ENCODE measurements around the gene CHRNA1. TPM values are rescaled to one million over a fixed set of nuclear protein-coding genes. Genes with fewer than 3 reads are reported as not detected.

Gene CHRNA1
- total and polyA plus RNA-seq, 4 experiments from 2014 or later: 0.26 to 1.8 TPM; not detected in 2

DNA sequence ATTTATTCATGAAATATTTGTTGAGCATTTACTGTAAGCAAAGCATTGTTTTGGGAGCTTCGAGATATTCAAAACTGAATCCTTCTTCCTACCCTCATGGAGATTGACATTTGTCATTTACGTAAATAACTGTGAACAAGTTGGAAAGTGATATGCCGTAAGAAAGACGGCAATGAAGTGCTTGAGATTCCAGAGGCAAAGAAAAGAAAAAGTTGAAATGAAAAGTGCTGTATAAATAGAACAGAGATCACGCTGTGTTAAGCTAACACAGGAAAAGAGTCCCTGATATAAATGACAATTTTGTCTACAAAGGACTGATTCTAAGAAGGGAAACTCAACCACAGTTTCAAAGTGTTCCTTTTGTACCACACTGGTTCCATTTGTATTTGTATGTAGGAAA is 1.8 kb downstream of the CHRNA1 start:
- H3K4me3 Mint-ChIP-seq: no peak overlapping the region
- Histone ChIP-seq H3K4me1 (ENCODE audit: insufficient read depth, low read length) (no peaks in the 10 kb centered on the region), H3K27ac (ENCODE audit: low read depth, low read length) (no peak overlapping the region), H3K9me3 (ENCODE audit: control insufficient read depth in 1 of 2, low read length in 2 of 2) (no peaks in the 10 kb centered on the region), H3K36me3 (ENCODE audit: insufficient read depth, low read length) (no peaks in the 10 kb centered on the region), H3K4me3 (ENCODE audit: low read length in 2 of 2) (no peak overlapping the region), H3K27me3 (ENCODE audit: insufficient read depth, low read length) (no peaks in the 10 kb centered on the region)
- intact Hi-C loops (cut with micrococcal nuclease): no loop called here
- DNase-seq: no peak
- H3K4me1 Mint-ChIP-seq: peaks cover 0 to 3% (median 0%) of the 10 kb centered on the region in 4 donors
- peaks cover 0 to 3% of the 10 kb centered on the region in 2 donors for H3K27me3 Mint-ChIP-seq
- no peaks in the 10 kb centered on the region for H3K36me3 Mint-ChIP-seq
- ChIA-PET CTCF (ENCODE audit: partially characterized antibody) (interaction anchor here (1.1 to 4.1 kb wide), 8 partner anchors 9 to 243 kb away, joined by 3 to 23 read pairs (median 5); partner anchors contain the start of gene CHN1), POLR2A (ENCODE audit: partially characterized antibody) (interaction anchor here (0.8 kb wide), 1 partner anchor 11 kb away, joined by 3 read pairs; no protein-coding TSS in a partner anchor)
- H3K9me3 Mint-ChIP-seq: no peaks in the 10 kb centered on the region
- H3K27ac Mint-ChIP-seq: peak overlapping the region in 1 of 7 donors; percentile 24

DNA sequence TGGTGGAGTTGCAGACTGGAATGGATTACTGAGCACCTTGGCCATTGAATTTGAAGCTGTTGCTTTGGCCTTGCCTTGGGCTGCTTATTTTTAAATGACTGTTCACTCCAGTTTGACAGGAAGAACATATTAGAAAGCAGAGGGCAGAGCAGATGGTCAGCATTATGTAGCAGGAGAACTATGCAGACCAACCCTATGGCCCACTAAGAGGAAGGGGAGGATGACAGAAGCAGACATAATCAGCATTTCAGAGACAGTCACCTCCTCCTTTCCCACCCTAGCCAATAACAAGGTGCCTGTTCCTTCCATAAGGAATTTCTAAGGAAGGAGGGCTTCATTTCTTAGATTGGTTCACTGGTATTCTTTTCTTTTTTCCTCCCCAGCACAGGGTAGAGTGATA is 2.4 kb downstream of the CHRNA1 start:
- H3K4me1 ChIP-seq (ENCODE audit: insufficient read depth, low read length): no peaks in the 10 kb centered on the region
- H3K9me3 ChIP-seq (ENCODE audit: control insufficient read depth in 1 of 2, low read length in 2 of 2): no peaks in the 10 kb centered on the region
- CTCF ChIA-PET (ENCODE audit: partially characterized antibody): interaction anchor here (0.6 to 1.5 kb wide), 4 partner anchors 13 to 244 kb away, joined by 3 to 5 read pairs (median 3); partner anchors contain the start of gene CHN1
- Mint-ChIP-seq H3K27ac (peak overlapping the region in 1 of 7 donors; percentile 81), H3K27me3 (peaks cover 0 to 3% of the 10 kb centered on the region in 2 donors), H3K9me3 (no peaks in the 10 kb centered on the region), H3K4me1 (peaks cover 0 to 3% (median 0%) of the 10 kb centered on the region in 4 donors), H3K36me3 (no peaks in the 10 kb centered on the region), H3K4me3 (no peak overlapping the region)
- POLR2A ChIA-PET (ENCODE audit: partially characterized antibody): no interaction called here
- intact Hi-C loops (cut with micrococcal nuclease): no loop called here
- H3K4me3 ChIP-seq (ENCODE audit: low read length in 2 of 2): no peak overlapping the region
- H3K36me3 ChIP-seq (ENCODE audit: insufficient read depth, low read length): no peaks in the 10 kb centered on the region
- no peak for DNase-seq
- no peaks in the 10 kb centered on the region for H3K27me3 ChIP-seq (ENCODE audit: insufficient read depth, low read length)
- H3K27ac ChIP-seq (ENCODE audit: low read depth, low read length): no peak overlapping the region

DNA sequence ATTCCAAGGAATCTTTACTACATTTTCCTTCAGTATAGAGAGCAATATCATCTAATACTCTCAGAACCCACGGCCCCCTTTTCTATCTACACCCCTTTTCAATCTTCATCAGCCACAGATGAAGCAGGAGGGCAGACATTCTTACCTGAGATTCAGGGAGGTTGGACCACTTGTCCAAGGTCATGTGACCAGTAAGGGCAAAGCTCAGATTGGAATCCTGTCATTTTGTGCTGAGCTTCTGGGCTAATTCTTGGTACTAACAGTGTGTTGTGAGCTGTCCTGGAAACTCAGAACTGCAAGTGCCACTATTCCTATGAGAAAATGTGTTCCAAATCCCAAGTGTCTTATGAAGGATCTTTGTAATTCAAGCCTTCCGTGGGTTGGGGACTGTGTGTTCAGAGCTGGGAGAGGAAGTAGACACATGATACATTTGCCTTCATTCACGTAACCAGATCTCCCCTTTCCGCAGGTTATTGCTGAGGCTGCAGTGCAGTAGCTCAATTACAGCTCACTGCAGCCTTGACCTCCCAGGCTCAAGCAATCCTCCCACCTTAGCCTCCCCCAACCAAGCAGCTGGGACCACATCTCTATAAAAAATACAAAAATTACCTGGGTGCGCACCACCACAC is 3.3 kb downstream of the CHRNA1 start:
- no peak overlapping the region for H3K4me3 Mint-ChIP-seq
- intact Hi-C loops (cut with micrococcal nuclease): no loop called here
- no peaks in the 10 kb centered on the region for H3K36me3 Mint-ChIP-seq
- no peak overlapping the region for H3K4me3 ChIP-seq (ENCODE audit: low read length in 2 of 2)
- H3K4me1 ChIP-seq (ENCODE audit: insufficient read depth, low read length): no peaks in the 10 kb centered on the region
- peaks cover 0 to 3% (median 0%) of the 10 kb centered on the region in 4 donors for H3K4me1 Mint-ChIP-seq
- H3K9me3 Mint-ChIP-seq: no peaks in the 10 kb centered on the region
- no peak overlapping the region for H3K27ac Mint-ChIP-seq
- no peak overlapping the region for H3K27ac ChIP-seq (ENCODE audit: low read depth, low read length)
- no peaks in the 10 kb centered on the region for H3K27me3 ChIP-seq (ENCODE audit: insufficient read depth, low read length)
- DNase-seq: no peak
- no peaks in the 10 kb centered on the region for H3K9me3 ChIP-seq (ENCODE audit: control insufficient read depth in 1 of 2, low read length in 2 of 2)
- H3K27me3 Mint-ChIP-seq: no peaks in the 10 kb centered on the region
- ChIA-PET POLR2A (ENCODE audit: partially characterized antibody) (no interaction called here), CTCF (ENCODE audit: partially characterized antibody) (interaction anchor here (0.7 kb wide), 1 partner anchor 64 kb away, joined by 3 read pairs; no protein-coding TSS in a partner anchor)
- H3K36me3 ChIP-seq (ENCODE audit: insufficient read depth, low read length): no peaks in the 10 kb centered on the region

GRCh38 chr2:174759381-174760065 is 4.7 kb downstream of the CHRNA1 start:
- H3K4me3 ChIP-seq (ENCODE audit: low read length in 2 of 2): no peak overlapping the region
- H3K27me3 ChIP-seq (ENCODE audit: insufficient read depth, low read length): no peaks in the 10 kb centered on the region
- DNase-seq: no peak
- Mint-ChIP-seq H3K27ac (peak overlapping the region in 1 of 7 donors; percentile 13), H3K9me3 (no peaks in the 10 kb centered on the region), H3K36me3 (no peaks in the 10 kb centered on the region), H3K4me3 (no peak overlapping the region), H3K27me3 (no peaks in the 10 kb centered on the region), H3K4me1 (peaks cover 0 to 3% (median 0%) of the 10 kb centered on the region in 4 donors)
- CTCF ChIA-PET (ENCODE audit: partially characterized antibody): interaction anchor here (1.1 kb wide), 1 partner anchor 11 kb away, joined by 3 read pairs; no protein-coding TSS in a partner anchor
- POLR2A ChIA-PET (ENCODE audit: partially characterized antibody): no interaction called here
- no peaks in the 10 kb centered on the region for H3K4me1 ChIP-seq (ENCODE audit: insufficient read depth, low read length)
- intact Hi-C loops (cut with micrococcal nuclease): no loop called here
- H3K9me3 ChIP-seq (ENCODE audit: control insufficient read depth in 1 of 2, low read length in 2 of 2): no peaks in the 10 kb centered on the region
- H3K36me3 ChIP-seq (ENCODE audit: insufficient read depth, low read length): no peaks in the 10 kb centered on the region
- no peak overlapping the region for H3K27ac ChIP-seq (ENCODE audit: low read depth, low read length)

DNA sequence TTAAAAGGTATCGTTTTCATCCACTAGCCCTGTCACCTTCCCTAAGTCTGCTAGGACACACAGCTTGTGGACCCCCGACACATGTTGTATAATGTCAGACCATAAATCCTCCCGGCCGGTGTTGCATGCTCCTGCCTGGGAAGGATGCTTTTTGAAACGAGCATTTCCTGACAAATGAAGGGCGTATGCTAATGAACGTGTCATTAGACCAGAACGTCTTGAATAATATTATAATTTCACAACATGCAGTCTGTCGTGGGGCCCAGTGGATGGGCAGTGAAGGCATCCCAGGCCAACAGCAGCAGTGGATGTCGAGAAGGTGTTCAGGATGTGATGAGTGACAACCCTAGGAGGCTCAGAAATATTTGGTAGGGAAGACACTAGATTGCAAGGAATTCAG is 7.5 kb downstream of the CHRNA1 start:
- H3K4me3 ChIP-seq (ENCODE audit: low read length in 2 of 2): no peak overlapping the region
- intact Hi-C loops (cut with micrococcal nuclease): no loop called here
- POLR2A ChIA-PET (ENCODE audit: partially characterized antibody): no interaction called here
- no peaks in the 10 kb centered on the region for H3K27me3 ChIP-seq (ENCODE audit: insufficient read depth, low read length)
- no peak overlapping the region for H3K27ac Mint-ChIP-seq
- no peaks in the 10 kb centered on the region for H3K36me3 ChIP-seq (ENCODE audit: insufficient read depth, low read length)
- H3K4me1 Mint-ChIP-seq: peaks cover 14 to 26% (median 16%) of the 10 kb centered on the region in 4 donors
- H3K9me3 ChIP-seq (ENCODE audit: control insufficient read depth in 1 of 2, low read length in 2 of 2): no peaks in the 10 kb centered on the region
- H3K36me3 Mint-ChIP-seq: no peaks in the 10 kb centered on the region
- no peak overlapping the region for H3K27ac ChIP-seq (ENCODE audit: low read depth, low read length)
- H3K27me3 Mint-ChIP-seq: no peaks in the 10 kb centered on the region
- no peaks in the 10 kb centered on the region for H3K9me3 Mint-ChIP-seq
- CTCF ChIA-PET (ENCODE audit: partially characterized antibody): no interaction called here
- H3K4me3 Mint-ChIP-seq: no peak overlapping the region
- H3K4me1 ChIP-seq (ENCODE audit: insufficient read depth, low read length): peaks cover 22% of the 10 kb centered on the region
- DNase-seq: no peak

DNA sequence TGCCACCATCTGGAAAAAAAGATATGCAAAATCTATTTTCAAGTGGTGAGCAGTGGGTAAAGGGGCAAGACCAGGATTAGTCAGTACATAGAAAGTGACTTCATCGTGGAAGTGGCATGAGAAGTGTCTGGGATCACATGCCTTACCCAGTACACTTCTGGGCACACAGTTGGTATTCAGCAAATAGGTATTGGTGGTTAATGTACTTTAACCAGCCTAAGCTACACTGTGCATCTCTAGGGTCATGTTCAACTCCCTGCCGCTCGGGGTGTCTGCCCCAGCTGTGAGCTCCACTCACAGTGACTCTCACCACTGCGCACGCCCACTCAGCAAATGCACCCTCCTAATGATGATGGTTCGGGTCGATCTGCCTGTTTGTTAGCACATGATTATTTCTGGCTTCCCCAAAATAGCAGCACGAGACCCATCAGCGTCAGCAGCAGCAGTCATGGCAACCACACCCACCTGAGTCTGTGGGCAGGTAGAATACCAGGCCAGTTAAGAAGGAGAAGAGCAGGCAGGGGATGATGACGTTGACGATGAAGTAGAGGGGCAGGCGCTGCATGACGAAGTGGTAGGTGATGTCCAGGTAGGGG is 11.1 kb downstream of the CHRNA1 start:
- Histone ChIP-seq H3K27ac (ENCODE audit: low read depth, low read length) (peak overlapping the region; percentile 37), H3K4me3 (ENCODE audit: low read length in 2 of 2) (no peak overlapping the region), H3K9me3 (ENCODE audit: control insufficient read depth in 1 of 2, low read length in 2 of 2) (no peaks in the 10 kb centered on the region), H3K27me3 (ENCODE audit: insufficient read depth, low read length) (no peaks in the 10 kb centered on the region), H3K4me1 (ENCODE audit: insufficient read depth, low read length) (peaks cover 52% of the 10 kb centered on the region), H3K36me3 (ENCODE audit: insufficient read depth, low read length) (no peaks in the 10 kb centered on the region)
- no peaks in the 10 kb centered on the region for H3K27me3 Mint-ChIP-seq
- DNase-seq: peak; percentile 33 to 82 (median 66)
- CTCF ChIA-PET (ENCODE audit: partially characterized antibody): interaction anchor here (1.0 to 8.6 kb wide), 3 partner anchors 18 to 53 kb away, joined by 3 to 153 read pairs (median 4); no protein-coding TSS in a partner anchor
- peak overlapping the region in 7 of 8 donors; percentile 55 to 75 (median 69) for H3K4me3 Mint-ChIP-seq
- H3K27ac Mint-ChIP-seq: peak overlapping the region; percentile 85 to 96 (median 94)
- intact Hi-C loops (cut with micrococcal nuclease): no loop called here
- POLR2A ChIA-PET (ENCODE audit: partially characterized antibody): no interaction called here
- peaks cover 29 to 49% (median 40%) of the 10 kb centered on the region in 4 donors for H3K4me1 Mint-ChIP-seq
- H3K9me3 Mint-ChIP-seq: no peaks in the 10 kb centered on the region
- no peaks in the 10 kb centered on the region for H3K36me3 Mint-ChIP-seq

Data from CD4-positive, alpha-beta memory T cell (primary cell).